Measurements from ENCODE around the gene GRK1.

GRK1 gene

DNA sequence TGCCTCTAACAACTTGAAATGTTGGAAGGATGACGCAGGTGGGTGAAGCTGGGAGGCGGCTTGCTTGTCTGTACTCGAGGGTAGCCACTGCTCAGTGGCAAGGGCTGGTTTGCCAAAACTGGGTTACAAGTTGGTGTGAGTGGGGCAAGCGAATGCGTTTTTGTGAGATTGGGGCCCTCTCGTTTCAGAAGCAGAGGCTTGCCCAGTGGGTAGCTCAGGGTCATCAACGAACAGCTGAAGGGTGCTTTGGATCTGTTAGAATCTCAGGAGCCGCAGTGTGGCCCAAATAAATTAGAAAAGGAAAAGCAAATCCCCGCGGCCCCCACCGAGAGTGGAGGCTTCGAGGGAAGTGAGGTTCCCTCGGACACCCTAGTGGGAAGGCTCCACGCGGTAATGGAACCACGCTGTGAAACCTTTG is 16.3 kb upstream of the GRK1 start:
- DNase-seq: no peak

DNA sequence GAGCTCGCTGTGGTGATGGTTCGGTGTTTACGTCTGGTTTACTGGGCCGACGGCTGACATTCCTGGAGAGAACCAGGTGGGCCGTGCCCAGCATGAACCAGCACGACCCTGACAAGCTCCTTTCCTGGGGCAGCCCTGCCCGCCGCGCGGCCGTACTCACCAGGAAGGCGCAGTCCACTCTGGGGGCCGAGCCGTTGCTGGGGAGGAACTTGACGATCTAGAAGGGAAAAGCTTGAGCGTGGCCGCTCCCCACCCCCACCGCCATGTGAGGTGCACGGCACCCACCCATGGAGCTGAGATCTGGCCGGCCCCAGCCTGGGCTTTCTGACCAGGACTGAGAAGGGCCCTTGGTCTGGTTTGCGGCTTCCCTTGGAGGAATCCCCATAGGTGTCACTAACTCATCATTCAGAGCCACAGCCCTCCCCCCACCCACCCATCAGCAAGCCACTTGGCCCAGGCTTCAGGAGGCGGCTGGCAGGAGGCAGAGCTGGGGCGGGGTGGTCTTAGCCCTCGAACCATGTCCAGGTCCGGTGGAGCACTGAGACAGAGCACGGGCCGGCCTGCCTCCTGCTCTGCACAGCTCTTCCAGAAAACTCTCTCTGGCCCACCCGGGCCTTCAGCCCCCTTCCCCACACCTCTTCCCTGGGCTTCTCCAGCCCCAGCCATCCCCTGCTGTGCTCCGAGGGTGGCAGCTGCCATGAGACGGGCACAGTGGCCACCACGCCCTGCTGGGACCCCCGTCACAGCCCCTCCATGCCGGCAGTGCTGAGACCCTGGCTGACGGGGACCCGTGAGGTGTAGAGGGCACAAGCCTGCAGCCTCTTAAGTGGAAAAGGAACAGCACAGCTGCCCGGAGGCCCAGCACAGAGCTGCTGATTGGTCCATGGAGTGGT is 15.3 kb upstream of the GRK1 start:
- DNase-seq: no peak

DNA sequence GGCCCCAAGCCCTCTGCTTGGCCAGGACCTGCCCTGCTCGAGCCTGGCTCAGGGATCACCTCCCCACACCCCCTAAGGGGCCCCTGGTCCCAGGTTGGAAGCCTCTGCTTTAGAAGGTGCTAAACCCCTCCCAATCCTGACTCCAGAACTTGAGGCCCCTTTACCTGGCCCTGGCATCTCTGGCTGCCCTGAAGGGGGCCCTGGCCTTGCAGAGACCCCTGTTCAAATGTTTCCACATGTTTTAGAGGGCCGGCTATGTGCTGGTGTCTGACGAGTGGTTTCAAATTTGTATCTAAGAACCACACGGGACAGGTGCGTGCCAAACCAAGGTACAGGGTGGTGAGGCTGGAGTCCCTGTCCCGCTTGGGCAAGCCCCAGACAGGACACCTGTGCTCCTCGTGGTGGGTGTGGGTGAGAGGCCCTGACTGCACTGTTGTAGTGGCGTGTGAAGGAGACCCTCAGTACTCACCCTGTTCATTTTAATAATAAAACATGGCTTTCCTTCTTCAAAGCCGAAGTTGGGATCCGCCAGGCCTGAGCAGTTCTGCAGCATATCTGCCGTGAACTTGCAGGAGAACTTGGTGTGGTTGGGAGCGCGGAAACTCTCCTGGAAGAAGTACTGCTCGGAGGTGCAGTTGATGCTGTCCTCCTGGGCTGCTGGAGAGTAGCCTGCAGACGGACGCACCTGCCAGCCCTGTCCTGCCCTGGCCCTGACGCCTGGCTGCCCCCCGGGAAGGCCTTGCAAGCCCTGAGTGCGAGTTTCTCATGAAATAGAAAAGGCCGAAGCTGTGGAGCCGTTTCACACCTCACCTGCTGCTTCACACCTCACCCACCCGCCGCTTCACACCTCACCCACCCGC is 14.4 kb upstream of the GRK1 start:
- no peak for DNase-seq

DNA sequence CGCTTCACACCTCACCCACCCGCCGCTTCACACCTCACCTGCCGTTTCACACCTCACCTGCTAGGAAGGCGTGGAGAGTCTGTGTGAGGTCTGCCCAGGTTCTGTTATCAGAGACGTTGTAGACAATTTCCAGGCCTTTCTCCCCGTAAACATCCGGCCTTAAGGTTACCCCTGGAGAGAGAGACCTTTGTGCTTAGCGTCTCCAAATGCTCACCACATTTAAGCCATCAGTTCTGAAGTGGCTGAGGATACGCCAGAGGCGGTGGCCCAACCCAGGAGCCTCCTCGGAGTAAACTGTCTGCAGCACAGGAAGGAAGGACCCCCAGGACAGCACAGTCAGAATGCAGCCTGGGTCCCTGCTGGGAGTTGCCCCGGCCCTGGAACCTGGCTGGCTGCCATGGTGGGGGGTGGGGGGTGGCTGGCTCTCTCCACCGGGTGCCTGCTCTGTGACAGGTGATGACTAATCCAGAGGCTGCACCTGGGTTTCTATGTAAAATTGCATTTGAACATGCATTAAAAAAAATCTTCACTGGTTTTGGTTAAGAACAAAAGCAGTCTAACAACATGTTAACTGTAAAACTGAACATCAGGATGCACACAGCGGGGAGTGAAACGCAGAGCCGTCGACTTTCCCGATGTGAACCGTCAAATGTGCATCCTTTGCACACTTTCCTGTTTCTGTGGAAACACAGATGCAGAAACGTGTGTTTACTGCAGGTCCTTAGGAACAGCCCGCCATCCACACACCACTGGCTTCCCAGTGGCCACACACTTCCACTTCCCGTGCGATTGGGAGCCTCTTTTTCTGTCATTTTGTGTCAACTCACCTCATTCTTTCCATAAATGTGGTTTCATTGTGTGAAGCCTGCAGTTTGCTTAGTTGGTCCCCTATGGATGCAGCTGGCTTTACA is 13.5 kb upstream of the GRK1 start:
- no peak for DNase-seq

DNA sequence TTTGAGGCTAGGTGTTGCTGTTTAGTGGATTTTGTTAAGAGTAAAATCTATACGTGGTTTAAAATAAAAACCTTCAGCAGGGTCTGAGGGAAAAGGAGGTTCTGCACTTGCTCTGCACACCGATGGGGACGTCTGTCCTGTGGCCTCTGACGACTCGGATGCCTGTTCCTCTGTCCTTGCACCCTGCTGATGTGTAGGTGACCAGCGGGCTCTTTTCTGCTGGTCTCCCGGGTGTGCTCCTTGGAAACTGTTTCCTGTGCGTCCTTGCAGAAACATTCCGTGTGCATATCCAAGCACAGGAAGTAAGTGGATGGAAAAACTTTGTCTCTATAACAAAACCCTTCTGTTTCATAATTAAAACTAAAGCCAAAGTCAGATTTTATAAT is 12.9 kb upstream of the GRK1 start:
- DNase-seq: no peak

DNA sequence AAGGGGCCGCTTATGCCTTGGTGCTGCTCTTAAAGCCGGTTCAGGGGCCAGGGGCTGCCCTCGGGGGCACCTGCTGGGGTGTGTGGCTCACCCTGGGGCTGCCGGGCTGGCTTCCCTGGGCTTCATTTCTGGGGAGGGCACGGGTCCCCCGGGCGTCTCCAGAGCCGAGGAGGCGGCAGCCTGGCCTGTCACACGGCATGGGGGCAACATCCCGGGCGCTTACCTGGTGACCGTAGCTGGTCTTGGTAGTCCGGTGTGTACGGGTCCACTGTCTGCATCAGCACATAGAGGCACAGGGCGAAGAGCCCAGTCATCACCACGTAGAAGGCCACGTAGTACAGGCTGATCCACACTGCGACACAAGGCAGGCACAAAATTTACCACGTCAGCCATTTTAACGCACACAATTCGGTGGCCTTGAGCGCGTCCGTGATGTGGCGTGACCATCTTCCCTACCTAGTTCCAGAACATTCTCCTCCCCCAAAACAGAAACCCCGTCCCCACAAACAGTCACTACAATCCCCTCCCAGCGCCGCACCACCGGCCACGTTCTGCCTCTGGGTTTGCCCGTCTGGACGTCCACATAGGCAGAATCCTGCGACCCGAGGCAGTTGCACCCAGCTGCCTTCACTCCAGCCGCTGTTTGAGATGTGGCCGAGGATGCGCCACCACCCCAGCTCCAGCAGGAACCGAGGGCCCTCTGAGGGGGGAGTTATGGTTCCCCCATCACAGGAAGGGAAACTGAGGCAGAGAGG is 12.3 kb upstream of the GRK1 start:
- DNase-seq: no peak

DNA sequence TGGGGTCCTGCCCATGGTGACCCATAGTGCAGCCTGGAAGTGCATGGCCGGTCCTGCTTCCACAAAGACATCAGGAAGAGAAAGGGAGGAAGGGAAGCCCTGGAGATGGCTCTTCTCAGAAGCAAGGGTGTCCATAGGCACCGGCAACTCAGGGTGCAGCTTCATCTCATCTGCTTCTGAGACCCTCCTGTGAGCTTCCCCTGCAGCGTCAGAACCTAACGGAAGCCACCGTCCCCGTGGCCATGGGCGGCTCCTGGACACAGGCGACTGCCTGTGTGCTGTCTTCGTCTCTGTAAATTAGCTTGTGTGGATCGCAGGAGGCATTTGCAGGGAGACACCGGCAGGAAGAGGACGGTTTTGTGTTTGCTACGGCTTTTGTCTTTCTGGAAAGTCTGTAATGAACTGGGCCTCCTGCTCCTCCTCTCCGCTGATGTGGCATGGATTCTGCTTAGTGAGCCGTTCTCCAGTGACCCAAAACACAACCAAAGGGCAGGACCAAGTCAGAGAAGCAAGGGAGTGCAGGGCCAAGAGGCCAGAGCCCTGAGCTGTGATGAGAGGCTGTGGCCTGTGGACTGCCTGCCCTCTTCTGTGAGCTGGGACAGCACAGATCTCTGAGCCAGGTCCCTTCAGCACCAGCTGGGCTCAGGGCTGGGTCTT is 11.5 kb upstream of the GRK1 start:
- no peak for DNase-seq

DNA sequence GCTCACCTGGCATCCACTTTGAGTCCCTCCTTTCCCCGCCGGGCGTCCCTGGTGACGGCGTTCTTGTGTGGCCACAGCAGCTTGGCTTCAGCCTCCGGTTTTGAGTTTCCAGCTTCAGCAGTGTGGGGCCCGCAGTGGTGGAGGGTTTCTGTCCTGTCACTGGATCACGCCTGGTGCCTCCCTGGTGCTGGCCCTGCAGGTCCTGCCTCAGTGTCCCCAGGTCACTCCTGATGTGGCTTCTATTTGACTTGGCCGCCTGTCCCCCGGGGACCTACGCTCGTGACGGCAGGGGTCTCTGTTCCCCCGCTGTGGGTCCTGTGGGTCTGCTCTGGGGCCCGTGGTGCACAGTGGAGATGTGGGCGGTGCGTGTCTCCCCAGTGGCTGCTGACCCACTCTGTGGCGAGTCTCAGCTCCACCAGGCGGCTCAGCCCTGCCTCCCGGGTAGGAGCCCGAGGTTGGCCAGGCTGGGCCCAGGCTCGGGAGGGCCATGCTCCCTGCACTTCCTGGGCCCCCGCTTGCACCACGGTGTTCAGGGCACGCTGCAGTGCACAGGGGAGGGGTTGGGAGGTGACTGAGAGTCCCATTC is 10.9 kb upstream of the GRK1 start:
- no peak for DNase-seq

DNA sequence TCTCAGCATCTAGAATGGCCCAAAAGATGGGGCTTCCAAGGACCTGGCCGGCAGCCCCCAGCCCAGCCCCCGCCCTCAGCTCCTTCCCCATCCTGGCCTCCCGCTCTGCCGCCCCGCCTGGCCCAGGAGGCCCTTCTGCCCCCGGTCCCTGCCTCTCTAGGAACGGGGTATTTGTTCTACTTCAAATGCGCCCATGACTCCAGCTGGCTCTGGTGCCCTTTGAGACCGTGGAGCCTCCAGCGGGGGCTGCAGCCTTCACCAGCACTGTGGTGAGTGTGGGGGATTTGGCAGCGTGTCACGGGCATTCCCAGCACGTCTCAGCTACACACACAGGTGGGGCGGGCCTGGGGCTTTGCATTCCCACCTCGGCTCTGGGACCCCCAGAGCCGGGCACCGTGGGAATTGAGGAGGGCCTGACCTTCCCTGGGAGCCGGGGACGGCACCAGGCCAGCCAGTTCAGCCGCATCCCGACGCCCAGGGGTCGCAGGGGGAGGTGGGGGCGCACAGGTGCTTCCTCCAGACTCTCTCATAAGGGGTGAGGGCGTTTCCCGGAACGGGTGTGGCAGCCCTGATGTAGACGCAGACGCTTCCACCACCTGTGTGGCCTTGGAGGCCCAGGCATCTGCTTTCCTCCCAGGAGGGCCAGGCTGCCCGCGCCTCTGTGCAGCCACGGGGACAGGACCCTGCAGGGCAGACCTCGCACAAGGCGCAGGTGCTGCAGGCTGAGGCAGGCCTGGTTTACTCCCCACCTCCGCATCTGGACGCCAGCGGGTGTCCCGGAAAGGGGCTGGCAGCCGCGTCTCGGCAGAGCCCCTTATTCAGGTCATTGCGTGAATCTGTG is 10.0 kb upstream of the GRK1 start:
- no peak for DNase-seq

DNA sequence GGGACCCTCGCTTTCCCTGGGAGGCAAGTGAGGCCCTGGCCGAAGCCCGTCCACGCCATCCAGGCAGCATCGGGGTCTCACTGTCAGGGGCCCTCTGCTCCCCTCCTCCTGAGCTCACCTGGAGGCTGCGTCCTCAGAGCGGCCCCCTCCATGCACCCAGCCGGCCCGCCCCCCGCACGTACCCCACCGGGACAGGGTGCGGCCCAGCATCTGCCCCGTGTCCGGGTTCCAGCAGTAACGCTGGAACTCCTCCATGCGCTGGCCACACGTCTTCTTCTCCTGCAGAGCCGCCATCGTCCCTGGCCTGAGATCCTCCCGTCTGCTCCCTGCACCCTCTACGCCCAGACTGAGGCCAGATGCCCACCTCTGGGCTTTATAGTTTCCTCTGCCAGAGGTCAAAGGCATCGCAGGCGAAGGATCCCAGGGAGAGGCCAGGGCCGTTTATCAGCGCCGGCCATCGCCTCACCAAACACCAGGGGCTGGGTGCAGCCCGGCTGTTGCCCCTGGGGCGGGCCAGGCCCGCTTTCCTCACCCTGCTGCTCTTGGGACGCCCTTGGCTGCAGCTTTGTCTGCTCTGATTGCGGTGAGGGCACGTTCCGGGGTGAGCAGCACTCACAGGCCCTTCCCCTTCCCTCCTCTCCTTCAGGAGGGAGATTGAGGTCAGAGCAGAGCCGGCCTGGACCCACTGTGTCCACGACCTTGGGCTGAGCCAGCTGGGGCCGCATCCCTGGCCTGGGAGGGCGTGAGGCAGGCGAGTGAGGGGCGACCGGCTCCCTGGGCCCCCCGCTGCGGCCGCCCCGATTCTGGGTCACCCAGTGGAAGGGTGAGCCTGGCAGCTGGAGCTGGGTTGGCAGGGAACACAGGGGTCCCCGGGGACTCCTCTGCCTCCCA is 8.9 kb upstream of the GRK1 start, which contains the start of gene ATP4B:
Gene ATP4B (minus strand): TSS at position 348 of the 891 bp plus-strand sequence. CDS start 54 bp downstream, at position 294.
- no peak for DNase-seq

DNA sequence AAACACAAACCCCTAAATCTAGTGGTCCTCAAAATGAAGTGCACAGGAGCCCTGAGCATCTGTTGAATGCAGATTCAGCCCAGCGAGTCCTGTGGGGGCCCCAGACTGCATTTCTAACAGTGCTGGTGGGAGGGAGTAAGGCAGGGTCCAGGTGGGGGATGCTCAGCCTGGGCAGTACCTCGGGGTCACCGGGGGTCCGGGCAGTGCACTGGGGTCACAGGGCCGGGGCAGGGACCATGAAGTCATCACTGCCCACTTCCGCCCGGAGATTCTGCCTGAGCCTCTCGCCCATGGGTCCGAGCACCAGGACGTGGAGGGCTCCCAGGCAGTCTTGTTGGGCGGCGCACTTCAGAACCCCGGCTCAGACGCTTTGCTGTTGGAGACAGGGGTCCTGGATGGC is 8.2 kb upstream of the GRK1 start:
- no peak for DNase-seq

DNA sequence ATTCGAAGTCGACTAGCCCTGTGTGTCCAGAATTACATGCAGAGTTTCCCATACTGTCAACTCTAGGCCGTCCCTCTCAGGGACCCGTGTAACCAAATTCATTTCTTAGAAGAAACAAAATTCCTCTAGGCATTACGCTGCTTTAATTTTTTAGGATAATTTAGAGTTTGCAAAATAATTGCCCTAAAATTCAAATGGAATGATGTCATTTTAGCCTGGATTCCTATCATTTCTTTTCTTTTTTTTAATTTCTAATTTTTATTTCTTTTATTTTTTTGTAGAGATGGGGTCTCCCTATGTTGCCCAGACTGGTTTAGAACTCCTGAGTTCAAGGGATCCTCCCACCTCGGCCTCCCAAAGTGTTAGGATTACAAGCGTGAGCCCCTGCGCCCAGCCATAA is 7.7 kb upstream of the GRK1 start:
- DNase-seq: no peak

DNA sequence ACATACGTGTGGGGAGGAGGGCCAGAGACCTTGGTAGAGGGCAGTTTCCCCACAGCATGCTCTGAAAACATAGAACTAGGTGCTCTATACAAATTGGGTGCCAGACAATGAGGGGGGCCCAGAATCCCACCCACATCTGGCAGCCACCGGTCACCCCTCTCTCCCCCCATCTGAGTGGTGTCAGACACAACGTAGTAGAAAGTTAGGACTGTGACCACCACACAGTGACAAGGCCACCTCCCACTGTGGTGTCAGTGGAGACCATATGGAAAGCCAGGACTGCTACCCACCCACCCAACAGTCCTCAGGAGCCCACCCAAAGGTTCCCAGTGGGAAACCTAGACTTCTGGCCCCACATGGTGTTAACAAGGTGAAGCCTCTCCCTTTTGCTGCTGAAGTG is 7.0 kb upstream of the GRK1 start:
- no peak for DNase-seq

DNA sequence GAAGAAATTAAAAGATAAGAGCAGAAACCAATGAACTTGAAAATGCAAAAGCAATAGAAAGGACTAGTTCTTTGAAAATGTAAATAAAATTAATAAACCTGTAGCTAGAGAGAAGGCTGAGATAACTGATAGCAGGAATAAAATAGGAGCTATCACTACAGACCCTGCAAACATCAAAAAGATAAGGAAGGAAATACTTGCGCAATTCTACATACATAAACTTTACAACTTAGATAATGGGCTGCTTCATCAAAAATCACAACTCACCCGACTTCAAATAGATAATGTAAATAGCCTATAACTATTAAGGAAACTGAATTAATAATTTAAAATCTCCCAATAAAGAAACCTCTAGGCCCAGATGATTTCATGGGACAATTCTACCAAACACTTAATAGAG is 5.5 kb upstream of the GRK1 start:
- DNase-seq: no peak

DNA sequence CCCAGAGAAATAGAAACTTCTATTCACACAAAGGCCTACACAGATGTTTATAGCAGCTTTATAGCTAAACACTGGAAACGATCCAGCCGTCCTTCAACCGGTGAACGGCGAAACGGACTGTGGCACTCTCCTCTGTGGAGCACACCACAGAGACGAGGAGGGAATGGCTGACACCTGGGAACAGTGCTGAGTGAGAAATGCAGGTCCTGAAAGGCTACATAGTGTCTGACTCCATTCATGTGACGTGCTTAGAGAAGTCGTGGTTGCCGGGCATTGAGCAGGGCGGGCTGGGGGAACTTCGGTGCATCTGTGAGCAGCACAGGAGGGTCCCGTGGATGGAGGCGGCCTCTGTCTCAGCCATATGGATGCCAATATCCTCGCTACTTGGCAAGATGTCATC is 3.1 kb upstream of the GRK1 start:
- no peak for DNase-seq

DNA sequence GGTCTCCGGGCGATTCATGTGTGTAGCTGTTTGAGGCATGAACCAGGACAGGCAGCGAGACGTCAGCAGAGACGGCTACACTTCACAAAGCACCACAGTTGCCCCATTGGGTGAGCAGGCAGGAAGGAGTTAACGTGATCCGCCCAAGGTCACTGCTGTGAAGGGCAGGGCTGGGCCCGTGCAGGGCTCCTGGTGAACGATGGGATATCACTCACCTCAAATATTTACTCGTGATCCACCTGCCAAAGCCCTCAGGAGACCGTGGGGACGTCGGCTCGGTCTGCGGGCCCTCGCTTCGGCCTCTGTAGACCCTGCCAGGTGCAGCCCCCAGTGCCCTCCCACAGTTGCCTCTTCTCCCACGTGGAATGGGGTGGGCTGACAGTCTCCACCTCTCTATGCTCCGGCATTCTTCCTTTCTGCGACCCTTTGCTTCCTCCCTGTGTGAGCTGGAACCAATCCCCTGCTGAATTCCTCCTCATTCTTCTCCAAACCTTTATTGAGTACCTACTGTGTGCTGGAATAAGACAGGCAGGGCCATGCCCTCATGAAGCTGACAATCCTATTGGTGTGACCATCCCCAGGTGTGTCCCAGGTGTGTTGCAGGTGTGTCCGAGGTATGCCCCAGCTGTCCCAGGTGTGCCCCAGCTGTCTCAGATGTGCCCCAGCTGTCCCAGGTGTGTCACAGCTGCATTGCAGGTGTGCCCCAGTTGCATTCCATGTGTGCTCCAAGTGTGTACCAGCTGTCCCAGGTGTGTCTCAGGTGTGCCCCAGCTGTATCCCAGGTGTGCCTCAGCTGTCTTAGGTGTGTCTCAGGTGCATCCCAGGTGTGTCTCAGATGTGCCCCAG is 2.0 kb upstream of the GRK1 start:
- no peak for DNase-seq

DNA sequence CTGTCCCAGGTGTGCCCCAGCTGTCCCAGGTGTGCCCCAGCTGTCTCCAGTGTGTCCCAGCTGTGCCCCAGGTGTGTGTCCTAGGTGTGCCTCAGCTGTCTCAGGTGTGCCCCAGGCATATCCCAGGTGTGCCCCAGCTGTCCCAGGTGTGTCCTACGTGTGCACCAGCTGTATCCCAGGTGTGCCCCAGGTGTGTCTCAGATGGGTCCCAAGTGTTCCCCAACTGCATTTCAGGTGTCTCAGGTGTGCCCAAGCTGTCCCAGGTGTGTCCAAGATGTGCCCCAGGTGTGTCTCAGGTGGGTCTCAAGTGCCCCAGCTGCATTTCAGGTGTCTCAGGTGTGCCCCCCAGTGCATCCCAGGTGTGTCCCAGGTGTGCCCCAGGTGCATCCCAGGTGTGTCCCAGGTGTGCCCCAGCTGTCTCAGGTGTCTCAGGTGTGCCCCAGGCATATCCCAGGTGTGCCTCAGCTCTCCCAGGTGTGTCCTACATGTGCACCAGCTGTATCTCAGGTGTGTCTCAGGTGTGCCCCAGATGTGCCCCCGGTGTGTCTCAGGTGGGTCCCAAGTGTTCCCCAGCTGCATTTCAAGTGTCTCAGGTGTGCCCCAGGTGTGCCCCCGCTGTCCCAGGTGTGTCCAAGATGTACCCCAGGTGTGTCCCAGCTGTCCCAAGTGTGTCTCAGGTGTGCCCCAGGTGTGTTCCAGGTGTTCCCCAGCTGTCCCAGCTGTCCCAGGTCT is 1.3 kb upstream of the GRK1 start:
- DNase-seq: no peak

DNA sequence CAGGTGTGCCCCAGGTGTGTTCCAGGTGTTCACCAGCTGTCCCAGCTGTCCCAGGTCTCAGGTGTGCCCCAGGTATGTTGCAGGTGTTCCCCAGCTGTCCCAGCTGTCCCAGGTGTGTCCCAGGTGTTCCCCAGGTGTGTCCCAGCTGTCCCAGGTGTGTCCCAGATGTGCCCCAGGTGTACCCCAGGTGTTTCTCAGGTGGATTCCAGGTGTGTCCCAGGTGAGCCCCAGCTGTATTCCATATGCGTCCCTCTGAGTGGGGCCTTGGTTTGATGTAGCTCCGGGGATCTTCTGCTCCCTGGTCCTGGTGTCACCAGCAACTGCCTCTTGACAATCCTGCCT is 719 bp upstream of the GRK1 start:
- no peak for DNase-seq

Data from EL (cell line).